ENCODE measurements around the gene CD63. TPM values are rescaled to one million over a fixed set of nuclear protein-coding genes. Genes with fewer than 3 reads are reported as not detected.

CD63 gene
- total and polyA plus RNA-seq, 9 of the 15 experiments (the other 6 are each of a cell fraction or from before 2014, with no cell fraction given): 313 to 735 (median 433) TPM

DNA sequence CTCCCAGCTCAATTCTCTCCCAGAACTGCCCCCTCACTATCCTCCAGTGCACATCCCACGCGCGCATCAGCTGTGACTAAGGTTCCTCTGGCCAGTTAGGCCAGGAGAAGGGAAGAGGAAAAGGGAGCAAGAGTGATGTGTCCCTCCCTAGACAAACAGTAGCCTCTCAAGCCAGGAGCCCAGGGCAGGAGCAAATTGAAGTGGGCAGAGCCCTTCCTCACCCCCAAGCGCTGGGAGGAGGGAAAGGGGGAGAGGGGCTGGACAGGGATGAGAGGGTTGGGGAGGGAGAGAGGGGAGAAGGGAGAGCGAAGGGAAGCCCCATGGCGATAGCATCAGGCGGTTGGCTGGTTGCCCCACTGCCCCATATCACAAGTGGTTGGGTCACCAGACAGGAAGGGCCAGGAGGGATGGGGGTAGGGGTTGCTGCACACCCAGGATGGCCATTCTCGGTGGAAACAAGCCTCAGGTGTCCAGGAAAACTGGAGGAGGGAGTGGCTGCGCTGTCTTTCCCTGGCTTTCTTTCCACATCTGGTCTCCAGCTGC lies 1.1 kb downstream of the CD63 start (continued):
- TF ChIP-seq, protein P1, sequence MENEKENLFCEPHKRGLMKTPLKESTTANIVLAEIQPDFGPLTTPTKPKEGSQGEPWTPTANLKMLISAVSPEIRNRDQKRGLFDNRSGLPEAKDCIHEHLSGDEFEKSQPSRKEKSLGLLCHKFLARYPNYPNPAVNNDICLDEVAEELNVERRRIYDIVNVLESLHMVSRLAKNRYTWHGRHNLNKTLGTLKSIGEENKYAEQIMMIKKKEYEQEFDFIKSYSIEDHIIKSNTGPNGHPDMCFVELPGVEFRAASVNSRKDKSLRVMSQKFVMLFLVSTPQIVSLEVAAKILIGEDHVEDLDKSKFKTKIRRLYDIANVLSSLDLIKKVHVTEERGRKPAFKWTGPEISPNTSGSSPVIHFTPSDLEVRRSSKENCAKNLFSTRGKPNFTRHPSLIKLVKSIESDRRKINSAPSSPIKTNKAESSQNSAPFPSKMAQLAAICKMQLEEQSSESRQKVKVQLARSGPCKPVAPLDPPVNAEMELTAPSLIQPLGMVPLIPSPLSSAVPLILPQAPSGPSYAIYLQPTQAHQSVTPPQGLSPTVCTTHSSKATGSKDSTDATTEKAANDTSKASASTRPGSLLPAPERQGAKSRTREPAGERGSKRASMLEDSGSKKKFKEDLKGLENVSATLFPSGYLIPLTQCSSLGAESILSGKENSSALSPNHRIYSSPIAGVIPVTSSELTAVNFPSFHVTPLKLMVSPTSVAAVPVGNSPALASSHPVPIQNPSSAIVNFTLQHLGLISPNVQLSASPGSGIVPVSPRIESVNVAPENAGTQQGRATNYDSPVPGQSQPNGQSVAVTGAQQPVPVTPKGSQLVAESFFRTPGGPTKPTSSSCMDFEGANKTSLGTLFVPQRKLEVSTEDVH (IDR thresholded peaks at IDR 0.05; ENCODE audit: low read depth, partially characterized antibody): no peak
- TF ChIP-seq HNRNPLL (IDR thresholded peaks at IDR 0.05; ENCODE audit: low read depth, low read length, poor library complexity, severe bottlenecking): no peak
- TF ChIP-seq SMARCB1 (IDR thresholded peaks at IDR 0.05; ENCODE audit: insufficient read length, low read depth): no peak
- TF ChIP-seq, protein P2, sequence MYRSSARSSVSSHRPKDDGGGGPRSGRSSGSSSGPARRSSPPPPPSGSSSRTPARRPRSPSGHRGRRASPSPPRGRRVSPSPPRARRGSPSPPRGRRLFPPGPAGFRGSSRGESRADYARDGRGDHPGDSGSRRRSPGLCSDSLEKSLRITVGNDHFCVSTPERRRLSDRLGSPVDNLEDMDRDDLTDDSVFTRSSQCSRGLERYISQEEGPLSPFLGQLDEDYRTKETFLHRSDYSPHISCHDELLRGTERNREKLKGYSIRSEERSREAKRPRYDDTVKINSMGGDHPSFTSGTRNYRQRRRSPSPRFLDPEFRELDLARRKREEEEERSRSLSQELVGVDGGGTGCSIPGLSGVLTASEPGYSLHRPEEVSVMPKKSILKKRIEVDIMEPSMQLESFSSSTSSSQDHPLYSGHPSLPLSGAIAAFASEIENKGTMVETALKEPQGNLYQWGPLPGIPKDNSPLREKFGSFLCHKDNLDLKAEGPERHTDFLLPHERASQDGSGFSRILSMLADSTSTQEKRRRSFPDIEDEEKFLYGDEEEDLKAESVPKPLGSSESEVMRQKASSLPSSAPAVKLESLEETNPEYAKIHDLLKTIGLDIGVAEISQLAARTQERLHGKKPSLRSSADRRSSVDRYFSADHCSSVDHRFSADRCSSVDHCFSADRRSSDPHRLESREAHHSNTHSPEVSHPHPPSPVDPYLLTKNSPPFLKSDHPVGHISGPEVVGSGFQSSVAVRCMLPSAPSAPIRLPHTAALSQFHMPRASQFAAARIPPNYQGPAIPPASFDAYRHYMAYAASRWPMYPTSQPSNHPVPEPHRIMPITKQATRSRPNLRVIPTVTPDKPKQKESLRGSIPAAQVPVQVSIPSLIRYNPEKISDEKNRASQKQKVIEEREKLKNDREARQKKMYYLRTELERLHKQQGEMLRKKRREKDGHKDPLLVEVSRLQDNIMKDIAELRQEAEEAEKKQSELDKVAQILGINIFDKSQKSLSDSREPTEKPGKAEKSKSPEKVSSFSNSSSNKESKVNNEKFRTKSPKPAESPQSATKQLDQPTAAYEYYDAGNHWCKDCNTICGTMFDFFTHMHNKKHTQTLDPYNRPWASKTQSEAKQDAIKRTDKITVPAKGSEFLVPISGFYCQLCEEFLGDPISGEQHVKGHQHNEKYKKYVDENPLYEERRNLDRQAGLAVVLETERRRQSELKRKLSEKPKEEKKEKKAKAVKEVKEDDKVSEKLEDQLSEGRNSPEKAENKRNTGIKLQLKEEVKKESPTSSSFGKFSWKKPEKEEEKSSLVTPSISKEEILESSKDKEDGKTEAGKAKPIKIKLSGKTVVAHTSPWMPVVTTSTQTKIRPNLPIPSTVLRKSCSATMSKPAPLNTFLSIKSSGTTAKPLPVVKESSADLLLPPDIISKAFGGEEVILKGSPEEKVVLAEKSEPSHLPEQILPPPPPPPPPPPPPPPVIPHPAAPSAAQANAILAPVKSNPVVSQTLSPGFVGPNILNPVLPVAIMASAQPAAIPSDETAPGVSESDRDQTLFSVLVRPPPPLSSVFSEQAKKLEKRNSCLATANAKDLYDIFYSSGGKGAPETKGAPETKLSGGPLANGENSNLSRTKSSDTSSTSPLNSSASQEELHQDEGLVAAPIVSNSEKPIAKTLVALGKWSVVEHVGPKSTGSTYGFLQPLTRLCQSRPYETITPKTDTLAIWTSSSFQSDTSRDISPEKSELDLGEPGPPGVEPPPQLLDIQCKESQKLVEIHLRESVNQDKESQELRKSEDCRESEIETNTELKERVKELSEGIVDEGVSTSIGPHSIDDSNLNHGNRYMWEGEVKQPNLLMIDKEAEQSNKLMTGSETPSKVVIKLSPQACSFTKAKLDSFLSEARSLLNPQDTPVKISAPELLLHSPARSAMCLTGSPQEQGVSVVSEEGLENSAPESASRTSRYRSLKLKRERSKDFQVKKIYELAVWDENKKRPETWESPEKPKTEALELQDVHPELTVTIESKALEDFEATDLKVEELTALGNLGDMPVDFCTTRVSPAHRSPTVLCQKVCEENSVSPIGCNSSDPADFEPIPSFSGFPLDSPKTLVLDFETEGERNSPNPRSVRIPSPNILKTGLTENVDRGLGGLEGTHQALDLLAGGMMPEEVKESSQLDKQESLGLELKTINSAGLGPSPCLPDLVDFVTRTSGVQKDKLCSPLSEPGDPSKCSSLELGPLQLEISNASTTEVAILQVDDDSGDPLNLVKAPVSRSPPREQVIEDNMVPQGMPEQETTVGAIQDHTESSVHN (IDR thresholded peaks at IDR 0.05; ENCODE audit: borderline replicate concordance in 1 of 2, low read depth in 1 of 2): peak in 1 of 2 experiments; percentile 79; a peak in 2 of 4 replicates
- TF ChIP-seq ZNF507 (tag; conservative IDR thresholded peaks at IDR 0.05): no peak
- TF ChIP-seq RFX1 (IDR thresholded peaks at IDR 0.05): no peak
- no peak for TF ChIP-seq SPI1 (IDR thresholded peaks at IDR 0.05; ENCODE audit: borderline replicate concordance, low read depth, low read length)
- no peak for TF ChIP-seq ZZZ3 (IDR thresholded peaks at IDR 0.05)
- TF ChIP-seq, protein P3, sequence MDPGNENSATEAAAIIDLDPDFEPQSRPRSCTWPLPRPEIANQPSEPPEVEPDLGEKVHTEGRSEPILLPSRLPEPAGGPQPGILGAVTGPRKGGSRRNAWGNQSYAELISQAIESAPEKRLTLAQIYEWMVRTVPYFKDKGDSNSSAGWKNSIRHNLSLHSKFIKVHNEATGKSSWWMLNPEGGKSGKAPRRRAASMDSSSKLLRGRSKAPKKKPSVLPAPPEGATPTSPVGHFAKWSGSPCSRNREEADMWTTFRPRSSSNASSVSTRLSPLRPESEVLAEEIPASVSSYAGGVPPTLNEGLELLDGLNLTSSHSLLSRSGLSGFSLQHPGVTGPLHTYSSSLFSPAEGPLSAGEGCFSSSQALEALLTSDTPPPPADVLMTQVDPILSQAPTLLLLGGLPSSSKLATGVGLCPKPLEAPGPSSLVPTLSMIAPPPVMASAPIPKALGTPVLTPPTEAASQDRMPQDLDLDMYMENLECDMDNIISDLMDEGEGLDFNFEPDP (CRISPR knock-in tag; IDR thresholded peaks at IDR 0.05): no peak
- no peak for TF ChIP-seq ZNF41 (CRISPR knock-in tag; conservative IDR thresholded peaks at IDR 0.05)
- TF ChIP-seq RB1 (IDR thresholded peaks at IDR 0.05; ENCODE audit: low read depth): no peak
- TF ChIP-seq PRMT5 (CRISPR knock-in tag; IDR thresholded peaks at IDR 0.05): no peak
- peak; percentile 55 for TF ChIP-seq GABPA (tag; conservative IDR thresholded peaks at IDR 0.05; ENCODE audit: low read depth)
- TF ChIP-seq HDAC2 (IDR thresholded peaks at IDR 0.05): peak; percentile 43; the same call in 1 of the 2 replicates
- no peak for TF ChIP-seq ILK (tag; IDR thresholded peaks at IDR 0.05; ENCODE audit: borderline replicate concordance, low read depth)

Data from K562 (cell line).